GM19468 (cell line): ENCODE measurements around the gene DRAP1.
A peak's percentile ranks its signal among the peaks of the same experiment; 100 is the strongest.
"Not testable (repeated sequence)": the region's sequence is repeated elsewhere in the genome, so short reads cannot be mapped to it uniquely, and the experiment has no call there.

Experiments used
- ATAC-seq: cut with Tn5 transposase; IDR thresholded peaks from one replicate; pipeline ENCODE4 v1.9.1; 2021; ENCODE audit warnings: mild to moderate bottlenecking, moderate library complexity, moderate number of reproducible peaks; ENCODE audit not compliant: unreplicated experiment; ENCODE audit errors: extremely low read depth

Gene DRAP1

DNA sequence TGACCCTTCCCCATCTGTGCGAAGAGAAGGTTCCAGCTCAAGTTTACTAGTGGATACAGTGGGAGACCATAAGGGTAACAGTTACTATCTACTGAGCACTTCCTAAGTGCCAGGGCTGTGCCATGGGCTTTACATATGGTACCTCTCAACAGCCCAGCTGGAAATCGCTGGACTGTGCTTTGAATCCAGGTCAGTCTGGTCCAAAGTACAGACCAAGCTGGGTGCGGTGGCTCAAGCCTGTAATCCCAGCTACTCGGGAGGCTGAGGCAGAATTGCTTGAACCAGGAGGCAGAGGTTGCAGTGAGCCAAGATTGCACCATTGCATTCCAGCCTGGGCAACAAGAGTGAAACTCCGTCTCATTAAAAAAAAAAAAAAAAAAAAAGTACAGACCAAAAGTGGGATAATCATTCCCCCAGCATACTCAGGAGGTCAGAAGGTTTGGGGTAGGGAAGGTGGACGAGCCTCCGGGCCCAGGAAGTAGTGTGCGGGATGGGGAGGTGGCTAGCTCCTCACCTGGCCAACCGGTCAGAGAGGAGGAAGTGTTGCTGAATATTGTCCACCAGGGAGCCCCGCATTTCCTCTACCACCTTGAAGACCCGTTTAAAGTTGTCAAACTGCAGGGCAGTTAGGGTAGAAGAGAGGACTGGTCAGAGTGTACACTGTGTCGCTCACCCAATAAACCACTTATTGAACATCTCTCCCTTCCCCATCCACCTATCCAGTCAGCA is 33.3 kb upstream of the DRAP1 start:
- no peak for ATAC-seq

DNA sequence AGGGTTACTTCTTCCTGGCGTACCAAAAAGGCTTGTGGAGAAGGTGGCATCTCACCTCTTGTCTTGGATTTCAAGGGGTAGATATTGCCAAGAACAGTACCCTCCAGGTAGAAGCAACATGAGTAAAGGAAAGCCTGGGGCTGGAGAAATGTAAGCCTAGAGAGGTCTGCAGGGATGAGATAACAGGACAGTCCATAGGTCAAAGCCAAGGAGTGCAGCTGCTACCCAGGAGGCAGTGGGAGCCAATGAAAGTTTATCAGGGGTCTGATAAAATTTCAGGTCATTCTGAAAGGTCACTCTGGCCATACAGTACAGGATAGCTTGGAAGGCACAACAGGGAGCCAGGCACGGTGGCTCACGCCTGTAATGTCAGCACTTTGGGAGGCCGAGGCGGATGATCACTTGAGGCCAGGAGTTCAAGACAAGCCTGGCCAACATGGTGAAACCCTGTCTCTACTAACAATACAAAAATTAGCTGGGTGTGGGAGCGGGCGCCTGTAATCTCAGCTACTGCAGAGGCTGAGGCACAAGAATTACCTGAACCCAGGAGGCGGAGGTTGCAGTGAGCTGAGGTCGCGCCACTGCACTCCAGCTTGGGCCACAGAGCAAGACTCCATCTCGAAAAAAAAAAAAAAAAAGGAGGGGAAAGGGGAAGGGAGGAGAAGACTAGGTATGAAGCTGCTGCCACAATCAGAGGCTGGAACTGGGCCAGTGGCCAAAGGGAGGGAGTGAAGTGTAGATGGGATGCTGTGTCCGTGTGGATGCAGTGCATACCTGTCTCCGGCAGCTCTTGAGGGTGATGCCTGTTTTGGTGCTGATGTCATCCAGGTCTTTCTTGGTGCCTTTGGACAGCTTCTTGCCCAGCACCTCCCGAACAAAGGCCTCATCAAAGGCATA is 32.2 kb upstream of the DRAP1 start:
- ATAC-seq, result no peak

DNA sequence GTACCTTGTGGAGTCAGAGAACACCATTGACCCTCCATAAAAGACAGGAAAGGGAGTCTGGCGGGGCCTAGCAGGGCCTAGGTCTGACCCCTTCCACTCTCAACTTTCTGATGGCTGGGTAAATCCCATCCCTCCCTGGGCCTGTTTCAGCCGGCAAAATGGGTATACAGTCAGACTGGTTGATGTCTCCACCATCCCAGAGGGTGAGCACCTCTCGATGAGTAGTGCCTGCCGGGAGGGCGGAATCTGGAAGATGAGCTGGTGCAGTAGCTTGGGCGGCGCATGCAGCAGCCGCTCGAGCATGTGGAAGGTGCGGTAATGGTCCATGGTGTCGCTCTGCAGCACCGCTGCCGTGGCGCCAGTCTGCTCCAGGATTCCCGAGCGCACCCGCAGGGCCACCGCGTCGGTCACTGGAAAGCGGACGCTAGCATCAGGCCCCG is 31.5 kb upstream of the DRAP1 start:
- no peak for ATAC-seq

DNA sequence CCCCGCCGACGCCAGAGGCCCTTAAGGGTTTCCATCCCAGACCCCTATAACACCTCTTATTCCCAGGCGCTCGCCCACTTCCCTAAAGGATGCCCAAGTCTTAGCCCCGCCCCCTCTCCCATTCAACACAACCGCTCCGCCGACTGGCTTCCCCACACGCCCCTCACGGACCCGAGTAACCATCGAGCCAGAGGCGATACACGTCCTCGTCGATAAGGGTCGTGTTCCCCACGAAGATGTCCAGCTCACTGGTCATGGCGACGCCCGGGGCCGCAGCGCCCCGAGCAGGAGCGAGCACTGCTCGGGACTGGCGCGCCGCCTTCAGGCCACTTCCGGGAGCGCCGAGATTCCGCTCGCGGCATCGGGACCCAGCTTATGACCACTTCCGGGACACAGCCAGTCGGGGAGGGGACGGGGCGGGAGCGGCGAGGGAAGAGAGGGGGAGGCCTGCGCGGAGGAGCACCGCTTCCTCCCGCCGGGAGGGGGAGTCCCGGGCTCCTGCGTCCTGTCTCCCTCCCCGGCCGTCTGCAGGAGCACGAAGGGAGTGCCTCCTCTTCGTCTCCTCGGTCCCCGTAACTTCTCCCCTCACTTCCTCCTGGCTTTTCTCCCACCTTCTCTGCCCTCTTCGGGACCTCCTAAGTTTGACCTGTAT is 30.9 kb upstream of the DRAP1 start, which contains the start of gene FIBP:
FIBP (minus strand) TSS at position 309 of the 652 bp plus-strand sequence; CDS start at position 256, 53 bp downstream.
- no peak for ATAC-seq

DNA sequence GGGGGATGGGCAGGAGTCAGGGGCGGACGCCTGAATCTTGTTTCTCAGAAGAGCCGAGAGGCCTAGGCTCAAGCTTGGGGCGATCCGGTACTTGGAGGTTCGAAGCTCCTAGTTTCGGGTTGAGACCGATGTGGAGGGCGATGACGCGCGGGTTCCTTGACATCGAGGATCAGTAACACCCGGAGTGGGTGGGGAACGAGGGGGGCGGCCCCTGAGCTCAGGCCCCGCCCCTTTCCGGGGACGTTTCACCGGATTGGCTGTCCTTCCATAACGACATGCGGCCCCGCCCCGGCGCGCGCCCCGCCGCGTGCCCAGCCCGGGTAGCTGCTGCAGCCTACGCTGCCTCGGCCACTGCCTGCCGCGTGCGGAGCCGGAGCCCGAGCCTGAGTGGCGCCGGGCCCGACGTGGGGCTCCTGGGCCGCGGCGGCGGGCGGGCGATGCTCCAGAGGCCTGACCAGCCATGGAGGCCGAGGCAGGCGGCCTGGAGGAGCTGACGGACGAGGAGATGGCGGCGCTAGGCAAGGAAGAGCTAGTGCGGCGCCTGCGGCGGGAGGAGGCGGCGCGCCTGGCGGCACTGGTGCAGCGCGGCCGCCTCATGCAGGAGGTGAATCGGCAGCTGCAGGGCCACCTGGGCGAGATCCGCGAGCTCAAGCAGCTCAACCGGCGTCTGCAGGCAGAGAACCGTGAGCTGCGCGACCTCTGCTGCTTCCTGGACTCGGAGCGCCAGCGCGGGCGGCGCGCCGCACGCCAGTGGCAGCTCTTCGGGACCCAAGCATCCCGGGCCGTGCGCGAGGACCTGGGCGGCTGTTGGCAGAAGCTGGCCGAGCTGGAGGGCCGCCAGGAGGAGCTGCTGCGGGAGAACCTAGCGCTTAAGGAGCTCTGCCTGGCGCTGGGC is 28.7 kb upstream of the DRAP1 start, which contains the start of gene CCDC85B:
CCDC85B (plus strand) TSS at position 350 of the 895 bp plus-strand sequence; CDS start at position 461, 111 bp downstream.
- ATAC-seq, result peak; percentile 63

DNA sequence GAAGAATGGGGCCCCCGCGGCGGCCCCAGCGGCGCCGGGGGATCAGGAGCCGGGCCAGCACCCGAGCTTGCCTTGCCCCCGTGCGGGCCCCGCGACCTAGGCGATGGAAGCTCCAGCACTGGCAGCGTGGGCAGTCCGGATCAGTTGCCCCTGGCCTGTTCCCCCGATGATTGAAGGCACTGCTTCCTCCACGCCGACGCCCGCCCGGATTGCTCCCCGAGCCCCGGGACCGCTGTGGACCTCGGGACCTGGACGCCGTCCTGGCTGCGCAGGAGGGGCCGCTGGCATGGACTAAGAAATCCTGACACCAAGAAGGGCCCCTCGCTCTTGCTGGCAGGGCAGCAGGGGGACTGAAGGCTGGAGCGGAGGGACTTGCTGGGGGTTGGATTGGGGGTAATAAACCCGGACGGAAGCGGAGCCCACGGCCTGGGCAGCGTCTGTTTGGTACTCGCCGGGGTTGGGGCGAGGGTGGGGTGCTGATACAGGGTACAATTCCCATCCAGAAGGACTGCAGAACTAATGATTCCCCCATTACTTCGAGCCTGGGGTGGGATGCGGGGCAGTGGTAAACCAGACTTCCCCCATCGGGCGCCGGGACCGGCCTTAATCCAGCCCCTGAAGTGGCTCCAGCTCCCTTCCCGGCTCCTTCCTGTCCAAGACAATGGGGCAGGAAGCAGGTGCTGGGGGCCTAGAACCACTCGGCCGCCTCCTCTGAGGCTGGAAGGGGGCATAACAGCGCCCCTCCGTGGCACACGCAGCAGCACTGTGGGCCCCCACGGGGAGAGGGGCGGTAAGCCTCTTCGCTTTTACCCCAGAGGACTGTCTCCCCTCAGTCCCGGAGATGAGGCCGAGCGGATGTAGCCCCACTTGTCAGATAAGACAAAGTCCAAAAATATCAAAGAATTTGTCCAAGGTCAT is 27.7 kb upstream of the DRAP1 start:
- ATAC-seq, result no peak

DNA sequence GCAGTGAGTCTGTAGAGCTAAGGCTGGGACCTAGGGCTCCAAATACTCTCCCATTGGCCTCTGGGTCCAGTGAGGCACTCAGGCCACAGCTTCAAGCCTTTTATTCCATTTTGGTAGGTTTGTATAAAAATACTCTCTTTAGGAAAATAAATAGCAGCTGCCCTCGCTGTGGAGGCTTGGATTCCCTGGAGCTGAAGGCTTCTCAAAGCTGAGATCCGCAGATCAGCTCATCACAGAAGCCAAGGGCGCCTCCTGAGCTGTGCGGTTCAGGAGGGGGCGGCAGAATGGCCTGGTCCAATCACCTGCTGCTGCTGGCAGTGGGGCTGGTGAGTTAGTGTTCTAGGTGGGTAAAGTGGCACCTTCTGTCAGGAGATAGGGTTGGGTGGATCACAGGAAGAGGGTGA is 27.1 kb upstream of the DRAP1 start:
- not testable (repeated sequence) for ATAC-seq

DNA sequence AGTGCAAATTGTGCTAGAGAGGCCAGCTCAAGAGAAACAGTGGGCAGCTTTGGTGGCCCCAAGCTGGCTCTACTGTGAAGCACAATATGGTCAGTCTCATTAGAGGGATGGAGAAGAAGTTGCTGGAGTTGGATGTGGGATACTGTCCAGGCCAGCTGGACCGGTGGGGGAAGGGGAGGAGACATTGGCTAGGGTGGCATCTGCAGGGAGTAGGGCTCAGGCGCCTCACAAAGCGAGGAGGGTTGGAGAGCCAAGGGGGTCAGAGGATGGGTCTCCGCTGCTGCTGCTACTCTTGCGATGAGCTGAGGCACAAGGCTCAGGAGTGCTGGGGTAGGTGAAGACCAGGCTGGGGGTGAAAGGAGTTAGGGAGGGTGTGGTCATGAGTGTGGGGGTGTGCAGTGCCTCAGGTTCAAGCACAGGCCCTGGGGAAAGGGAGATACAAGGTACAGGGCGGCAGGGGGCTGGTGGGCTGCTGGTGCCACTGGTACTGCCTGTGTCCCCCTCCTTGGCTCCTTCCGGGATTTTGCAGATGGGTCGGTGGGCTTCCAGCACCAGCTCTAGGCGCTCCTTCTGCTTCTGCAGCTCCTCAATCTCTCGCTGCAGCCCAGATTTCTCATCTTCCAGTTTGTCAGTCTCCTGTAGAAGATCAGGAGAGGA is 26.4 kb upstream of the DRAP1 start:
- no peak for ATAC-seq

DNA sequence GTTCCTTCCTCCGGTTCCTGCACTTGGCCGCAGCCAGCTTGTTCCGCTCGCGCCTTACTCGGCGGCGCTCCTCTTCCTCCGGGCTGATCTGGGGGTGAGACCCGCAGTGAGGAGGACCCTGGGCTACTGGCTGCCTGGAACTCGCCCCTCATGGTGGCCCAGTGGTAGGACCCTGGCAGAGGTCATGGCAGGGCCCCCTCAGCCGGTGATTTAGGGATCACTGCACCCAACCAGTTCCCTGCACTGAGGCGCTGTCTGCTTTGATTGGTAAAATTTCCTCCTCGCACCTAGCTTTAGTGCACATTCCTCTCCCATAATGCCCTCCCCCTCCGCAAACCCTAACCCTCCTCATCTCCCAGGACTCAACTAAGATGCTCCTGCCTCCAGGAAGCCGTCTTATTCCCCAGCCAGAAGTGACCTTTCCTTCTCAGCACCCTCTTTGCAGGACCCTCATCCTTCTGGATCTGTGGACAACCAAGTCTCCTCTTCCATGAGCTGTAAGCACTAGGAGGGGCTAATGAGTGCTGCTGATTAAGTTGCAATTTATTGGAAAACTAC is 25.1 kb upstream of the DRAP1 start:
- ATAC-seq, result no peak

DNA sequence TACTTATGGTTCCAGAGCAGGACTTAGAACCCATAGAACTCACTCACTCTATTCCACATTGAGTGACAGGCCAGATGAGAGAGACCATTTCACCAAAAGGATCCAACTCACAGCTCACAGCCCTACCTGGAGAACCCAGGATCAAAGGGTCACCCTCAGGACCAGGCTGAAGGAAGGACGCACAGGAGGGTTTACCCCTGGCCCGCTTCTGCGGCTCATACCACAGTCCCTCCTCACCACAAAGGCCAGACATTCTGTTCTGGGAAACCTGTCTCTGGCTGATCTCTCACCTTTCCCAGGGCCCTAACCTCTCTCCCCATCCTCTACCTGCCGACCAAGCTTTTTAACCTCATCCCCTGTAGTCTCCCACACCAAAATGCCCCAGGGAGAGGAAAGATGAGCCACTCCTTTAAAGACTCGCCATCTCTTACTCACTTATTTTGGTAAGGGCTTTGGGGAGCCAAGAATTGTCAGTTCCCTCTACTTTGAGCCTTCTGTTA is 23.7 kb upstream of the DRAP1 start:
- no peak for ATAC-seq

DNA sequence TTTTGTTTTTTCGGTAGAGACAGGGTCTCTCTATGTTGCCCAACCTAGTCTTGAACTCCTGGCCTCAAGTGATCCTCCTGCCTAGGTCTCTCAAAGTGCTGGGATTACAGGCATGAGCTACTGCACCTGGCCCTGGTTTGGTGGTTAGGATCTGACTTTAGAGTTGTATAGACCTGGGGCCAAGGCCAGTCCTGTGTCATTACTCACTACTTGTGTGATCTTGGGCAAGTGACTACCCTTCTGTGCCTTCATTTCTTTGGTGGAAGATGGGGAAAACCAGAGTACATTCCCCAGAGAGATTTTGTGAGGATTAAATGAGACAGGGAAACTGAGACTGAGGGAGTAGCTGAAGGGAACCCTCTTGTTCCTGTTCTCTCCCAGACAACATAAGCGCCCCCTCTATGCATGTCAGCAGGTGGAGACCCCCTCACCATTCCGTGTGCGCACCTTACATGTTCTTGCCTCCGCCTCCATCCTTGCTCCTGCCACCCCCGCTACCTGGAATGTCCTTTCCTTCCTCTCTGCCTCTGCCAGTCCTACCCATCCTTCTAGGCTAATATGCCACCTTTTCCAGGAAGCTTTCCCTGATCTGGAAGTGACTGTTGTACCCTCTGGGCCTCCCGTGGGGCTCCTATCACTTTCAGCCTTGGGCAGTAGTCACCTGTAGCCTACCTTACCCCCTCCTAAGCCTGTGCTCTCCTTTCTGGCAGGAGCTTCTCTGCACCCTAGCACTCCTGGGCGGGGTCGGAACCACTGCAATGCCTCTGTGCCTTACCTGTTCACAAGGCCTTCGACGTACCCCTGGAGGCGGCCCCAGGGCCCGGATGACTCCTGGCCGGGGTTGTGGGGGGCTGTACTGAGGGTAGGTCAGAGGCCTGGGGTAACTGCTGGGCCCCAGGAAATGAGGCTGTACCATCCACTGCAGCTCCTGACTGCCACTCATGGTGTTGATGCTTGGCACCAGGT is 22.9 kb upstream of the DRAP1 start:
- no peak for ATAC-seq

DNA sequence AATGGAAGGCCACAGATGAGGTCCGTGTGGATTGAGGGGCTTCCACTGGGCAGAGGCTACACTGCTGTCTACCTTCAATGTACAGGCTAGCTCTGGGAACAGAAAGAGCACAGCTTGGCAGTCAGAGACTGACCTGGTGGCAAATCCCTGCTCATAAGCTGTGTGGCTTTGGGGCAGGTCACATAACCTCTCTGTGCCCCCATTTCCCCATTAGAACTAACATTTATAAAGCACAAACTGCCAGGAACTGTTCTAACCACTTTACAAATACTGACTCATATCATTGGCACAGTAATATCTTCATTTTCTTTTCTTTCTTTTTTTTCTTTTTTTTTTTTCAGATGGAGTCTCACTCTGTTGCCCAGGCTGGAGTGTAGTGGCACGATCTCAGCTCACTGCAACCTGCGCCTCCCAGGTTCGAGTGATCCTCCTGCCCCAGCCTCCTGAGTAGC is 22.2 kb upstream of the DRAP1 start:
- no peak for ATAC-seq

DNA sequence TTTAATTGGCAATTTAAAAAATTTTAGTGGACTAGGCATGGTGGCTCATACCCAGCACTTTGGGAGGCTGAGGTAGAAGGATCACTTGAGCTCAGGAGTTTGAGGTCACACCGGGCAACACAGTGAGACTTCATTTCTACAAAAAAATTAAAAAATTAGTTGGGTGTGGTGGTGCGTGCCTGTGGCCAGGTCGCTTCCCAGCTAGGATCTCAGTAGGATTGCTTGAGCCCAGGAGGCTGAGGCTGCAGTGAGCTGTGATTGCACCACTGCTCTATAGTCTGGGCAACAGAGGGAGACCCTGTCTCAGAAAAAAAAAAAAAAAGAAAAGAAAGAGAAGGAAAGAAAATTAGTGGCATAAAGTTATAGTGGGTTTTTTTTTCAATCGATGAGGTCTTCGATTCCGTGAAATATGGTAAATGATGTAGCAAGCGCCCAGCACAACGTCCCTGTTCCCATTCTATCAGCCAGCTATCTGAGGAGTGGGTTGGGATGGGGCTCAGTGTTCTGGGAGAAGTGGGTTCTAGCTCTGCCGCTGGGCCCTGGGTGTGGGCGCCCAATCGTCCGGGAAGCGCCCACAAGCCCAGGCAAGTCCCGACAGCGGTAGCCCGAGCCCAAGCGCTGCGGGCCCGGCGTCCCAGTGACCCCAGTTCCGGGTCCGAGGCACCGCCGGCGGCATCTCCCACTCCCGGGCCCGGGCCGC is 20.4 kb upstream of the DRAP1 start:
- ATAC-seq, result no peak

DNA sequence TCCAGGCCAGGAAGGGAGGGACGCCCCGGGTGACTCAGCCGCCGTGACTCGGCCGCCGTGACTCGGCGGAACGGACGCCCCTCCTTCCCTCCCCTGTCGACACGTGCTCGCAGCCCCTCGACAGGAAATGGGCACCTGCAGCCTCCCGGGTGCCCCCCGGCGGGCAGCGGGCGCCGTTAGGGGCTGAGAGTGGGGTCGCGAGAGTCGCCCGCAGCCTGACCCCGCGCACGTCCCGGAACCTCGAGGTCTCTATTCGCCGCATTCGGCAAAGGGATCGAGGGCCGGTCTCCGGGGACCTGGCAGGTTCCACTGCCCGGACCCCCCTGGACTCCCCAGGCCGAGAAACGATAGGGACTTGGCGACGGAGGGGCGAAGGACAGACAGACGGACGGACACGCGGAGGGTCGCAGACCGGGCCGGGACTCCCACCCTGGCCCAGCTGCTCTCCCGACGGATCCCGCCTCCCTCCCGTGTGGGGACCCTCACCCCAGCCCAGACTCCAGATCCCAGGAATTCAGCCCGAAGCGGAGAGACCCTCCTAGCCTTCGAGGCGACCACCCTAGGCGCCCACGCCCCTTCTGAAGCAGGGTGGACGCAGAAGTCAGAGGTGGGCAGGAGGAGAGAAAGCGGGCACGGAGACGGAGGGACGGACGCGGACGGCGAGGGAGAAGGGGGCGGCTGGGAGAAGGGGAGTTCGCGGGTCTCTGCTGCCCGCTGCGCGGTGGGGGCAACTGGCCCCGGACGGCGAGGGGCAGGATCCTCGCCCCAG is 19.7 kb upstream of the DRAP1 start:
- no peak for ATAC-seq
